ENCODE measurements around the gene MARCHF10. TPM values are rescaled to one million over a fixed set of nuclear protein-coding genes. Genes with fewer than 3 reads are reported as not detected.
"Not testable (repeated sequence)": the region's sequence is repeated elsewhere in the genome, so short reads cannot be mapped to it uniquely, and the experiment has no call there.

MARCHF10 gene
- total RNA-seq = not detected
- long read RNA-seq = 0 reads

- DNase-seq (ENCODE audit: missing footprints) (no peak), ATAC-seq (no peak)
- intact Hi-C loops (cut with DNase I) = no loop called here
Measured at GRCh38 chr17:62807812-62808575, at the start of gene MARCHF10. TSS of gene MARCHF10 (minus strand) at chr17:62808314. CDS start at chr17:62801735, 6,579 bp downstream.

- intact Hi-C loops (cut with DNase I) = no loop called here
- ATAC-seq (no peak), DNase-seq (ENCODE audit: missing footprints) (no peak)
Measured at GRCh38 chr17:62857526-62857925, 49.4 kb upstream of the MARCHF10 start.

- intact Hi-C loops (cut with DNase I) = no loop called here
- ATAC-seq (no peak), DNase-seq (ENCODE audit: missing footprints) (no peak)
Measured at GRCh38 chr17:62856594-62856993, 48.5 kb upstream of the MARCHF10 start.

GRCh38 chr17:62855156-62855555 lies 47.0 kb upstream of the MARCHF10 start:
- ATAC-seq = no peak
- intact Hi-C loops (cut with DNase I) = no loop called here
- no peak for DNase-seq (ENCODE audit: missing footprints)

- ATAC-seq = no peak
- intact Hi-C loops (cut with DNase I) = no loop called here
- no peak for DNase-seq (ENCODE audit: missing footprints)
Measured at GRCh38 chr17:62854098-62854680, 46.1 kb upstream of the MARCHF10 start.

- DNase-seq (ENCODE audit: missing footprints) = no peak
- intact Hi-C loops (cut with DNase I) = no loop called here
- no peak for ATAC-seq
Measured at GRCh38 chr17:62852195-62852594, 44.1 kb upstream of the MARCHF10 start.

- ATAC-seq; DNase-seq (ENCODE audit: missing footprints); intact Hi-C loops (cut with DNase I): not testable (repeated sequence)
Measured at GRCh38 chr17:62849591-62850415, 41.7 kb upstream of the MARCHF10 start.

- ATAC-seq (no peak), DNase-seq (ENCODE audit: missing footprints) (no peak)
- intact Hi-C loops (cut with DNase I) = no loop called here
Measured at GRCh38 chr17:62848334-62848733, 40.2 kb upstream of the MARCHF10 start.

- intact Hi-C loops (cut with DNase I) = no loop called here
- DNase-seq (ENCODE audit: missing footprints) (no peak), ATAC-seq (no peak)
Measured at GRCh38 chr17:62847426-62847825, 39.3 kb upstream of the MARCHF10 start.

- DNase-seq (ENCODE audit: missing footprints) (no peak), ATAC-seq (no peak)
- intact Hi-C loops (cut with DNase I) = no loop called here
Measured at GRCh38 chr17:62840871-62841270, 32.8 kb upstream of the MARCHF10 start.

GRCh38 chr17:62833816-62834215 lies 25.7 kb upstream of the MARCHF10 start:
- DNase-seq (ENCODE audit: missing footprints); ATAC-seq; intact Hi-C loops (cut with DNase I): not testable (repeated sequence)

- intact Hi-C loops (cut with DNase I) = no loop called here
- DNase-seq (ENCODE audit: missing footprints) (no peak), ATAC-seq (no peak)
Measured at GRCh38 chr17:62832405-62832804, 24.3 kb upstream of the MARCHF10 start.

- ATAC-seq; DNase-seq (ENCODE audit: missing footprints); intact Hi-C loops (cut with DNase I): not testable (repeated sequence)
Measured at GRCh38 chr17:62831066-62831465, 23.0 kb upstream of the MARCHF10 start.

GRCh38 chr17:62827746-62828485 lies 19.8 kb upstream of the MARCHF10 start:
- ATAC-seq (no peak), DNase-seq (ENCODE audit: missing footprints) (no peak)
- intact Hi-C loops (cut with DNase I) = no loop called here

- intact Hi-C loops (cut with DNase I) = no loop called here
- ATAC-seq = no peak
Measured at GRCh38 chr17:62826956-62827355, 18.8 kb upstream of the MARCHF10 start.

GRCh38 chr17:62825182-62825581 lies 17.1 kb upstream of the MARCHF10 start:
- DNase-seq (ENCODE audit: missing footprints) = no peak
- no peak for ATAC-seq
- intact Hi-C loops (cut with DNase I) = no loop called here

More at GRCh38 chr17:62826956-62827355, 18.8 kb upstream of the MARCHF10 start:
- no peak for DNase-seq (ENCODE audit: missing footprints)

- ATAC-seq = no peak
- no peak for DNase-seq (ENCODE audit: missing footprints)
- intact Hi-C loops (cut with DNase I) = no loop called here
Measured at GRCh38 chr17:62824290-62825131, 16.4 kb upstream of the MARCHF10 start.

Measured in Right ventricle myocardium inferior (tissue), 1 donor.